SH-SY5Y (cell line): ENCODE data around the gene CREBL2.

Experiments used
- GATA2 ChIP-seq: IDR thresholded peaks from 2 replicates; pipeline ENCODE4 v1.6.1; 2011; ENCODE audit warnings: mild to moderate bottlenecking, low read depth, low read length
- GATA3 ChIP-seq: IDR thresholded peaks from 2 replicates; pipeline ENCODE4 v1.6.1; 2011; ENCODE audit warnings: low read depth, mild to moderate bottlenecking, low read length, moderate library complexity

- TF ChIP-seq GATA3 (no peak), GATA2 (no peak)
These were observed 49.6 kb upstream of the CREBL2 start for GRCh38 chr12:12562016-12562483.
